Tracheal epithelial cell (primary cell): ENCODE results near the gene SESN2. TPM values are rescaled to one million over a fixed set of nuclear protein-coding genes. Genes with fewer than 3 reads are reported as not detected.

ENCODE experiments used
- total RNA-seq: library from RNA; depleted of rRNA; stranded (reverse); fragments of >200 nt; gene quantifications from 2 replicates; pipeline ENCODE4 v1.2.1, GENCODE V29; 2014

Gene SESN2, protein sequence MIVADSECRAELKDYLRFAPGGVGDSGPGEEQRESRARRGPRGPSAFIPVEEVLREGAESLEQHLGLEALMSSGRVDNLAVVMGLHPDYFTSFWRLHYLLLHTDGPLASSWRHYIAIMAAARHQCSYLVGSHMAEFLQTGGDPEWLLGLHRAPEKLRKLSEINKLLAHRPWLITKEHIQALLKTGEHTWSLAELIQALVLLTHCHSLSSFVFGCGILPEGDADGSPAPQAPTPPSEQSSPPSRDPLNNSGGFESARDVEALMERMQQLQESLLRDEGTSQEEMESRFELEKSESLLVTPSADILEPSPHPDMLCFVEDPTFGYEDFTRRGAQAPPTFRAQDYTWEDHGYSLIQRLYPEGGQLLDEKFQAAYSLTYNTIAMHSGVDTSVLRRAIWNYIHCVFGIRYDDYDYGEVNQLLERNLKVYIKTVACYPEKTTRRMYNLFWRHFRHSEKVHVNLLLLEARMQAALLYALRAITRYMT
- 21.9 and 35.0 TPM in 2 replicates for total RNA-seq

DNA sequence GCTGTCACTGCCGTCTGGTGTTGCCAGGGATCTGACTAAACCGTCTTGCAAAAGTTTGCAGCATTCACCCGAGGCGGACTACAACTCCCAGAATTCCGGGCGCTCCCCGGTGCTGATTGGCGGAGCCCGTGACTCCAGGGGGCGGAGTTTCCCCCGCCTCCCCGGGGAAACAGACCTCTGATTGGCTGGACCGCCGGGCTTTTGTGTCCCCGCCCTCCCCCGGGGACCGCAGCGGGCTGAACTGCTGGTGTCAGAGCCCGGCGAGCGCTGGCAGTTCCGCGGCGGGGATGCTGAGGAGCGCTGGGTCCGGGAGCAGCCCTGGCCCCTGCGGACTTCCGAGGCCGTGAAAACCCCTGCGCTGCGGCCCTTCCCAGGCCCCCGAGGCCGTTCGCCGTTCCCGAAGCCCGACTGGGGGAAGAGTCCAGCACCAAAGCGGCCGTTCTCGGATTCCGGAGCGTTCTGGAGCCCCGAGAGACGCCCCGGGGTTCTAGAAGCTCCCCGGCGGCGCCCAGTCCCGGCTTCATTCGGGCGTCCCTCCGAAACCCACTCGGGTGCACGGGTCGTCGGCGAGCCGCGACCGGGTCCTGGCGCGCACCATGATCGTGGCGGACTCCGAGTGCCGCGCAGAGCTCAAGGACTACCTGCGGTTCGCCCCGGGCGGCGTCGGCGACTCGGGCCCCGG is at the start of gene SESN2:
Gene SESN2 (plus strand): TSS at position 267 of the 682 bp plus-strand sequence. CDS start 330 bp downstream, at position 597.

DNA sequence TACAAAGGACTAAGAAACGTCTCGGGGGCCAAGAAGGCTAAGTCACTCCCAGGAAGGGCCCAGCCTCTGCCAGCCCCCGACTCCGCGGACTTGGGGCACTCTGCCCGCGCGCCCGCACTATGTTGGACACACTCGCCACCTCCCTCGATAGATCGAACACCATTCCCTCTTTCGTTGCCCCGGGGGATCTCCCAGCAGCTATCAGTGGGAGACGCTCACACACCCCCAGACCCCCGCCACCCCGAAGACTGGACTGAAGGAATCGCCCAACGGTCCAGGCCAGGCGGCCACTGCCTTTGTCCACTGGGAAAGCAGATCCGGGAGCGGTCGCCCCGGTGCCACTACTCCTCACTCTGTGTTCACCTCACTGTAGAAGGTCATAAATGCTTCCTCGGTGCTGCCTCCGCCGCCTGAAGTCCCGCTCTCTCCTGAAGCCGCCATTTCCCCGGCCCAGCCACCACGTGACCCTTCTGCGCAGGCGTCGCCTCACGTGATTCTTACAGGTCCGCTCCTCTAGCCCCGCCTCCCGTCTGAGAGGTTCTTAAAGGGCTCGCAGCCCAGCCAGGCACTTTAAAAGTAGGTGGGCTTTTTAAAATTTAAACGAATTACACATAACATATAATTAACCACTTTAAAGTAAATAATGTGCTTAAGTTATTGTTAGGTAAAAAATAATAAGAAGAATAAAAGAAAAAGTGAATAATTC is 26.6 kb upstream of the SESN2 start, which contains the start of gene DNAJC8:
Gene DNAJC8 (minus strand): TSS at position 472 of the 706 bp plus-strand sequence. CDS start 31 bp downstream, at position 441.

DNA sequence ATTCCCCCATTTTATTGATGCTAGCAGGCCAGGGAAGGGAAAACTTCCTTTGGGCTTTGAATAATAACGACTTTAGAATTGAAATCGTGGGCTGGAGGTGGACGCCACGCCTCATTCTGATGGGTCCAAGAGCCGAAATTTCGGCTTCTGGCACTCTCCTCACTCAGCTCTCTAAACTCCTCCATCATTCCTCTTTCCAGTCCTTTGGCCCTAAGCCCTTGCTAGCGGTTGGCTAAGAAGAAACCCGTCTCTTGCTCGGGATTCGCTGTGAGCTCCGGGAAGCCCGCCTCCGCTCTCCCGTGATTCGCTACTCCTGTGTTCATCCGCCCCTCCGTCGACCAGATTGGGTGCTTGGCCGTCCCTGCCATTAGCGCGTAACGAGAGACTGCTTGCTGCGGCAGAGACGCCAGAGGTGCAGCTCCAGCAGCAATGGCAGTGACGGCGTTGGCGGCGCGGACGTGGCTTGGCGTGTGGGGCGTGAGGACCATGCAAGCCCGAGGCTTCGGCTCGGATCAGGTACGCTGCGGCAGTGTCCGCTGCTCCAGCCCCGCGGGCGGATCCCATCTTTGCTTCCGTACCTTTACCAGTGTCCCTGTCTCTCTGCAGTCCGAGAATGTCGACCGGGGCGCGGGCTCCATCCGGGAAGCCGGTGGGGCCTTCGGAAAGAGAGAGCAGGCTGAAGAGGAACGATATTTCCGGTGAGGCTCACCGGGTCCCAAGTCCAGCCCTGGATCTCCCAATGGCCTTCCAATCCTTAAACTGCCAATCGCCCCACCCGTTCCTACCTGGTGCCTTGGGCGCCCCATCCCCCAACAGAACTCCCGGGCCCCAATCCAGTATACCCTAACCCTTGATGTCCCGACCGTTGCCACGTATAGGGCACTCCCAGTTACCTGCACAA is 23.3 kb upstream of the SESN2 start, which contains the start of gene ATP5IF1:
Gene ATP5IF1 (plus strand): TSS at position 370 of the 901 bp plus-strand sequence. CDS start 60 bp downstream, at position 430.

Other genes with a start within 250 kb of the SESN2 start
- gene EYA3, start 170.9 kb upstream of the SESN2 start, total RNA-seq: 7.7 and 11.6 TPM in 2 replicates
- 7.5 and 8.7 TPM in 2 replicates for gene PTAFR, start 82.8 kb upstream of the SESN2 start, total RNA-seq
- gene DNAJC8, start 26.5 kb upstream of the SESN2 start, total RNA-seq: 37.1 and 54.9 TPM in 2 replicates
- gene ATP5IF1, start 23.4 kb upstream of the SESN2 start, total RNA-seq: 163 and 168 TPM in 2 replicates
- gene MED18, start 69.5 kb downstream of the SESN2 start, total RNA-seq: 29.0 and 30.6 TPM in 2 replicates
- gene PHACTR4, start 110.2 kb downstream of the SESN2 start, total RNA-seq: 4.6 and 5.1 TPM in 2 replicates
- gene RCC1, start 246.5 kb downstream of the SESN2 start, total RNA-seq: 88.4 and 147 TPM in 2 replicates